DND-41 (cell line): ENCODE measurements around the gene BRF1.

Experiments used
- ATAC-seq: fragments of 200-7000 bp; cut with Tn5 transposase; 3 replicates; pipeline ENCODE4 v1.9.1; 2021; ENCODE audit warnings: low read depth; ENCODE audit not compliant: insufficient read depth
- DNase-seq: peaks from one replicate; pipeline ENCODE4 v3.0.0-alpha.2; 2020
- H2AFZ ChIP-seq: 2 replicates; pipeline ENCODE4 v1.6.0; 2012; ENCODE audit warnings: low read depth, low read length
- H3K27ac ChIP-seq: 2 replicates; pipeline ENCODE4 v1.5.1; 2012; ENCODE audit warnings: low read length, inconsistent platforms
- H3K27me3 ChIP-seq: fragments of 200-600 bp; sonication (generic); 2 replicates; pipeline ENCODE4 v1.6.0; 2012; ENCODE audit warnings: low read length, mild to moderate bottlenecking, inconsistent platforms; ENCODE audit not compliant: insufficient read depth, poor library complexity
- H3K36me3 ChIP-seq: 2 replicates; pipeline ENCODE4 v1.5.1; 2012; ENCODE audit warnings: low read length, inconsistent platforms; ENCODE audit not compliant: insufficient read depth
- H3K4me1 ChIP-seq: 2 replicates; pipeline ENCODE4 v1.5.1; 2012; ENCODE audit warnings: mild to moderate bottlenecking, low read length; ENCODE audit not compliant: insufficient read depth
- H3K4me2 ChIP-seq: 2 replicates; pipeline ENCODE4 v1.6.0; 2012; ENCODE audit warnings: mild to moderate bottlenecking, moderate library complexity, low read length, inconsistent platforms; ENCODE audit not compliant: insufficient read depth
- H3K4me3 ChIP-seq, 2 experiments: fragments of 200-600 bp in 1 of 2; shearing (Covaris generic) in 1 of 2; 2 replicates each; pipeline ENCODE4 v1.5.1; 2012 to 2016; ENCODE audit warnings: inconsistent platforms in 2 of 2, low read length in 2 of 2, mild to moderate bottlenecking in 2 of 2, low read depth in 1 of 2, moderate library complexity in 1 of 2
- H3K79me2 ChIP-seq: 2 replicates; pipeline ENCODE4 v1.6.0; 2012; ENCODE audit warnings: low read length, inconsistent platforms; ENCODE audit not compliant: insufficient read depth
- H3K9ac ChIP-seq: 2 replicates; pipeline ENCODE4 v1.6.0; 2012; ENCODE audit warnings: low read depth, mild to moderate bottlenecking, inconsistent platforms, low read length, moderate library complexity
- H3K9me3 ChIP-seq: 2 replicates; pipeline ENCODE4 v1.5.1; 2012; ENCODE audit warnings: low read length, moderate library complexity, mild to moderate bottlenecking, inconsistent platforms; ENCODE audit not compliant: insufficient read depth, severe bottlenecking
- H4K20me1 ChIP-seq: 2 replicates; pipeline ENCODE4 v1.6.0; 2012; ENCODE audit warnings: low read length; ENCODE audit not compliant: insufficient read depth
- CTCF ChIP-seq: IDR thresholded peaks from 2 replicates; pipeline ENCODE4 v1.5.1; 2012; ENCODE audit warnings: borderline replicate concordance, low read length, moderate library complexity, mild to moderate bottlenecking; ENCODE audit not compliant: poor library complexity, severe bottlenecking; ENCODE audit errors: extremely low read depth
- EZH2 ChIP-seq: IDR thresholded peaks from 3 replicates; pipeline ENCODE4 v1.6.1; 2012; ENCODE audit warnings: borderline replicate concordance, low read depth, mild to moderate bottlenecking, moderate library complexity, low read length, inconsistent platforms; ENCODE audit not compliant: severe bottlenecking

BRF1 gene

GRCh38 chr14:105332350-105332874 is 31.6 kb upstream of the BRF1 start:
- H3K4me1 ChIP-seq = no peaks in the 10 kb centered on the region
- H3K4me3 ChIP-seq = no peak overlapping the region
- TF ChIP-seq CTCF (no peak), EZH2 (no peak)
- H3K9ac ChIP-seq = no peak overlapping the region
- DNase-seq = no peak
- peaks cover 85% of the 10 kb centered on the region for H3K79me2 ChIP-seq
- H4K20me1 ChIP-seq = peaks cover 90% of the 10 kb centered on the region
- H3K27me3 ChIP-seq = no peaks in the 10 kb centered on the region
- H3K9me3 ChIP-seq = no peaks in the 10 kb centered on the region
- no peak overlapping the region for H3K4me2 ChIP-seq
- no peak overlapping the region for H2AFZ ChIP-seq
- no peak for ATAC-seq
- H3K36me3 ChIP-seq = peaks cover 8% of the 10 kb centered on the region
- H3K27ac ChIP-seq = no peak overlapping the region; the same call in 1 of the 2 replicates

- ATAC-seq = 0 out of 3 replicates have a peak, but pooled peaks have one; percentile 41
- peaks cover 85% of the 10 kb centered on the region for H3K79me2 ChIP-seq
- H3K9me3 ChIP-seq = no peaks in the 10 kb centered on the region
- H3K36me3 ChIP-seq = peaks cover 6% of the 10 kb centered on the region
- peak overlapping the region; percentile 16; the same call in 1 of the 2 replicates for H3K27ac ChIP-seq
- no peak overlapping the region for H3K4me3 ChIP-seq
- H3K9ac ChIP-seq = no peak overlapping the region
- H3K27me3 ChIP-seq = no peaks in the 10 kb centered on the region
- H3K4me1 ChIP-seq = no peaks in the 10 kb centered on the region
- no peak for TF ChIP-seq CTCF
- TF ChIP-seq EZH2 = no peak
- H2AFZ ChIP-seq = no peak overlapping the region
- no peak for DNase-seq
- H4K20me1 ChIP-seq = peaks cover 91% of the 10 kb centered on the region
- no peak overlapping the region for H3K4me2 ChIP-seq
Measured at GRCh38 chr14:105331575-105332349, 31.0 kb upstream of the BRF1 start.

GRCh38 chr14:105330491-105330895 is 29.7 kb upstream of the BRF1 start:
- Histone ChIP-seq H3K36me3 (no peaks in the 10 kb centered on the region; the same call in 1 of the 2 replicates), H3K79me2 (peaks cover 90% of the 10 kb centered on the region), H3K4me3 (no peak overlapping the region), H3K4me1 (no peaks in the 10 kb centered on the region), H3K27ac (no peak overlapping the region), H4K20me1 (peaks cover 91% of the 10 kb centered on the region), H2AFZ (no peak overlapping the region), H3K27me3 (no peaks in the 10 kb centered on the region), H3K4me2 (no peak overlapping the region), H3K9me3 (no peaks in the 10 kb centered on the region), H3K9ac (no peak overlapping the region)
- ATAC-seq = no peak
- no peak for DNase-seq
- TF ChIP-seq CTCF (no peak), EZH2 (no peak)
